K562 (cell line): ENCODE data around the gene KIF3A. TPM values are rescaled to one million over a fixed set of nuclear protein-coding genes. Genes with fewer than 3 reads are reported as not detected.

Experiments
- CEBPB ChIP-seq: fragments of 450-650 bp; IDR thresholded peaks from 2 replicates; pipeline ENCODE4 v1.6.1; 2016; ENCODE audit warnings: missing genetic modification characterization, missing compliant biosample characterization
- CTCF ChIP-seq, 3 experiments: IDR thresholded peaks in 2 of 3; conservative IDR thresholded peaks in 1 of 3; 2 replicates each; pipeline ENCODE4 v1.5.1; 2011 to 2012; ENCODE audit warnings: low read length in 3 of 3, mild to moderate bottlenecking in 3 of 3, control low read depth in 2 of 3, improper control_type of control experiment in 1 of 3, inconsistent platforms in 1 of 3, low read depth in 1 of 3, mixed read lengths in 1 of 3, moderate library complexity in 1 of 3; ENCODE audit not compliant: insufficient read depth in 2 of 3
- CXXC5 ChIP-seq: fragments of 250-450 bp; sonication (Bioruptor Pico); IDR thresholded peaks from 2 replicates; pipeline ENCODE4 v1.8.0; 2022; ENCODE audit warnings: inconsistent platforms, mild to moderate bottlenecking, moderate library complexity
- ETV6 ChIP-seq, 3 experiments: fragments of 150-350 bp in 1 of 3; sonication (generic) in 1 of 3; formaldehyde crosslinking in 1 of 3; IDR thresholded peaks; 2 replicates each; pipeline versions ENCODE4 v1.6.1 to v1.8.0; 2014 to 2022; ENCODE audit warnings: borderline replicate concordance in 2 of 3, low read depth in 2 of 3, antibody characterized with exemption in 1 of 3, low read length in 1 of 3, mild to moderate bottlenecking in 1 of 3, missing genetic modification reagents in 1 of 3
- HDGF ChIP-seq: fragments of 450-650 bp; IDR thresholded peaks from 2 replicates; pipeline ENCODE4 v1.6.1; 2016
- MAX ChIP-seq: sonication (generic); formaldehyde crosslinking; IDR thresholded peaks from 2 replicates; pipeline ENCODE4 v1.9.0; 2022; ENCODE audit warnings: mild to moderate bottlenecking, missing genetic modification reagents
- MED1 ChIP-seq: sonication (generic); formaldehyde crosslinking; IDR thresholded peaks from 2 replicates; pipeline ENCODE4 v1.8.1; 2023; ENCODE audit warnings: missing genetic modification reagents, borderline replicate concordance
- NFIC ChIP-seq: fragments of 450-650 bp; IDR thresholded peaks from 2 replicates; pipeline ENCODE4 v1.6.1; 2017; ENCODE audit warnings: mild to moderate bottlenecking, inconsistent platforms
- PRMT5 ChIP-seq: sonication (generic); formaldehyde crosslinking; IDR thresholded peaks from 2 replicates; pipeline ENCODE4 v1.5.0; 2020; ENCODE audit warnings: missing genetic modification reagents
- TOE1 ChIP-seq, 2 experiments: fragments of 450-650 bp in 1 of 2; sonication (generic) in 1 of 2; formaldehyde crosslinking in 1 of 2; IDR thresholded peaks; 2 replicates each; pipeline versions ENCODE4 v1.7.1 to v1.8.0; 2016 to 2022; ENCODE audit warnings: borderline replicate concordance in 2 of 2, mild to moderate bottlenecking in 2 of 2, antibody characterized with exemption in 1 of 2, inconsistent platforms in 1 of 2, low read depth in 1 of 2, missing genetic modification reagents in 1 of 2, moderate library complexity in 1 of 2
- TRIM28 ChIP-seq: fragments of 450-650 bp; IDR thresholded peaks from 2 replicates; pipeline ENCODE4 v1.6.1; 2017
- ZFP30 ChIP-seq: fragments of 250-450 bp; sonication (Bioruptor Pico); IDR thresholded peaks from 2 replicates; pipeline ENCODE4 v1.8.0; 2022; ENCODE audit warnings: moderate library complexity, mild to moderate bottlenecking, inconsistent platforms, borderline replicate concordance
- ZFX ChIP-seq: sonication (generic); formaldehyde crosslinking; IDR thresholded peaks from 2 replicates; pipeline ENCODE4 v1.8.0; 2022; ENCODE audit warnings: mild to moderate bottlenecking, missing genetic modification reagents, moderate library complexity
- ZNF174 ChIP-seq: fragments of 250-450 bp; sonication (Bioruptor Pico); IDR thresholded peaks from 2 replicates; pipeline ENCODE4 v1.4.0; 2020; ENCODE audit warnings: mild to moderate bottlenecking
- polyA plus RNA-seq, 8 experiments: library from polyadenylated mRNA; depleted of rRNA in 4 of 8; stranded (reverse) in 5 of 8; unstranded in 3 of 8; fragments of >200 nt; fragmentation: Nextera tagmentation in 2 of 8; fragmentation: Illumina TruSeq in 1 of 8; extraction: Ambion mirVana in 2 of 8; extraction: Trizol in 1 of 8; gene quantifications; 2 replicates each; pipeline versions ENCODE4 v1.2.1 to v1.2.3, GENCODE V29; 2011 to 2014; ENCODE audit warnings: inconsistent platforms in 1 of 8, missing spikeins in 1 of 8
- total RNA-seq, 7 experiments: library from RNA; depleted of rRNA in 6 of 7; stranded (reverse); fragments of >200 nt in 6 of 7; fragmentation: Illumina TruSeq in 2 of 7; extraction: Trizol in 2 of 7; gene quantifications; 2 replicates each; pipeline versions ENCODE4 v1.2.1 to v1.2.3, GENCODE V29; 2011 to 2021; ENCODE audit warnings: low replicate concordance in 1 of 7
- TF ChIP-seq, protein P1 (sequence below): sonication (generic); formaldehyde crosslinking; IDR thresholded peaks from 2 replicates; pipeline ENCODE4 v1.8.1; 2023; ENCODE audit warnings: missing genetic modification reagents, mild to moderate bottlenecking, borderline replicate concordance
- TF ChIP-seq, protein P2 (sequence below), 2 experiments: fragments of 250-450 bp in 1 of 2; fragments of 450-650 bp in 1 of 2; sonication (Bioruptor Pico) in 1 of 2; IDR thresholded peaks; 2 replicates each; pipeline versions ENCODE4 v1.6.1 to v1.8.0; 2016 to 2021; ENCODE audit warnings: mild to moderate bottlenecking in 2 of 2, moderate library complexity in 2 of 2, missing compliant biosample characterization in 1 of 2, missing genetic modification characterization in 1 of 2

KIF3A gene
- total and polyA plus RNA-seq, 9 of the 15 experiments (the other 6 are each of a cell fraction or from before 2014, with no cell fraction given), result 1.5 to 7.8 (median 6.0) TPM

- TF ChIP-seq, protein P1, sequence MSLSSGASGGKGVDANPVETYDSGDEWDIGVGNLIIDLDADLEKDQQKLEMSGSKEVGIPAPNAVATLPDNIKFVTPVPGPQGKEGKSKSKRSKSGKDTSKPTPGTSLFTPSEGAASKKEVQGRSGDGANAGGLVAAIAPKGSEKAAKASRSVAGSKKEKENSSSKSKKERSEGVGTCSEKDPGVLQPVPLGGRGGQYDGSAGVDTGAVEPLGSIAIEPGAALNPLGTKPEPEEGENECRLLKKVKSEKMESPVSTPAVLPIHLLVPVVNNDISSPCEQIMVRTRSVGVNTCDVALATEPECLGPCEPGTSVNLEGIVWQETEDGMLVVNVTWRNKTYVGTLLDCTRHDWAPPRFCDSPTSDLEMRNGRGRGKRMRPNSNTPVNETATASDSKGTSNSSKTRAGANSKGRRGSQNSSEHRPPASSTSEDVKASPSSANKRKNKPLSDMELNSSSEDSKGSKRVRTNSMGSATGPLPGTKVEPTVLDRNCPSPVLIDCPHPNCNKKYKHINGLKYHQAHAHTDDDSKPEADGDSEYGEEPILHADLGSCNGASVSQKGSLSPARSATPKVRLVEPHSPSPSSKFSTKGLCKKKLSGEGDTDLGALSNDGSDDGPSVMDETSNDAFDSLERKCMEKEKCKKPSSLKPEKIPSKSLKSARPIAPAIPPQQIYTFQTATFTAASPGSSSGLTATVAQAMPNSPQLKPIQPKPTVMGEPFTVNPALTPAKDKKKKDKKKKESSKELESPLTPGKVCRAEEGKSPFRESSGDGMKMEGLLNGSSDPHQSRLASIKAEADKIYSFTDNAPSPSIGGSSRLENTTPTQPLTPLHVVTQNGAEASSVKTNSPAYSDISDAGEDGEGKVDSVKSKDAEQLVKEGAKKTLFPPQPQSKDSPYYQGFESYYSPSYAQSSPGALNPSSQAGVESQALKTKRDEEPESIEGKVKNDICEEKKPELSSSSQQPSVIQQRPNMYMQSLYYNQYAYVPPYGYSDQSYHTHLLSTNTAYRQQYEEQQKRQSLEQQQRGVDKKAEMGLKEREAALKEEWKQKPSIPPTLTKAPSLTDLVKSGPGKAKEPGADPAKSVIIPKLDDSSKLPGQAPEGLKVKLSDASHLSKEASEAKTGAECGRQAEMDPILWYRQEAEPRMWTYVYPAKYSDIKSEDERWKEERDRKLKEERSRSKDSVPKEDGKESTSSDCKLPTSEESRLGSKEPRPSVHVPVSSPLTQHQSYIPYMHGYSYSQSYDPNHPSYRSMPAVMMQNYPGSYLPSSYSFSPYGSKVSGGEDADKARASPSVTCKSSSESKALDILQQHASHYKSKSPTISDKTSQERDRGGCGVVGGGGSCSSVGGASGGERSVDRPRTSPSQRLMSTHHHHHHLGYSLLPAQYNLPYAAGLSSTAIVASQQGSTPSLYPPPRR (CRISPR knock-in tag), result no peak
- TF ChIP-seq NFIC (peak; percentile 40), TOE1 (IDR thresholded peaks at IDR 0.05; ENCODE audit: borderline replicate concordance) (no peak), TOE1 (CRISPR knock-in tag; IDR thresholded peaks at IDR 0.05; ENCODE audit: borderline replicate concordance, low read depth) (no peak), ZNF174 (CRISPR knock-in tag) (no peak), CTCF (IDR thresholded peaks at IDR 0.05 in 2 of 3, conservative IDR thresholded peaks at IDR 0.05 in 1 of 3; ENCODE audit: insufficient read depth in 2 of 3, low read depth in 1 of 3, low read length in 3 of 3) (no peak), ZFP30 (CRISPR knock-in tag) (no peak), TRIM28 (no peak), PRMT5 (no peak), ETV6 (IDR thresholded peaks at IDR 0.05; ENCODE audit: borderline replicate concordance in 1 of 2, low read depth in 2 of 2, low read length in 1 of 2) (no peak), ETV6 (CRISPR knock-in tag; IDR thresholded peaks at IDR 0.05; ENCODE audit: borderline replicate concordance) (no peak), MED1 (CRISPR knock-in tag) (no peak), HDGF (no peak), CEBPB (tag) (no peak), ZFX (CRISPR knock-in tag) (peak; percentile 79), MAX (peak; percentile 83), CXXC5 (no peak)
- TF ChIP-seq, protein P2, sequence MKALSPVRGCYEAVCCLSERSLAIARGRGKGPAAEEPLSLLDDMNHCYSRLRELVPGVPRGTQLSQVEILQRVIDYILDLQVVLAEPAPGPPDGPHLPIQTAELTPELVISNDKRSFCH (CRISPR knock-in tag; IDR thresholded peaks at IDR 0.05), result no peak
- TF ChIP-seq, protein P2 (tag; IDR thresholded peaks at IDR 0.05), result peak; percentile 45
These were observed 74.2 kb downstream of the KIF3A start (continued) for GRCh38 chr5:132662925-132663770.
